HG02973 (cell line): ENCODE data around the gene RNU6-9.
A peak's percentile ranks its signal among the peaks of the same experiment; 100 is the strongest.
"Not testable (repeated sequence)": the region's sequence is repeated elsewhere in the genome, so short reads cannot be mapped to it uniquely, and the experiment has no call there.

Source experiments
- ATAC-seq: cut with Tn5 transposase; IDR thresholded peaks from one replicate; pipeline ENCODE4 v1.9.1; 2021; ENCODE audit warnings: moderate library complexity; ENCODE audit not compliant: unreplicated experiment

Gene RNU6-9

DNA sequence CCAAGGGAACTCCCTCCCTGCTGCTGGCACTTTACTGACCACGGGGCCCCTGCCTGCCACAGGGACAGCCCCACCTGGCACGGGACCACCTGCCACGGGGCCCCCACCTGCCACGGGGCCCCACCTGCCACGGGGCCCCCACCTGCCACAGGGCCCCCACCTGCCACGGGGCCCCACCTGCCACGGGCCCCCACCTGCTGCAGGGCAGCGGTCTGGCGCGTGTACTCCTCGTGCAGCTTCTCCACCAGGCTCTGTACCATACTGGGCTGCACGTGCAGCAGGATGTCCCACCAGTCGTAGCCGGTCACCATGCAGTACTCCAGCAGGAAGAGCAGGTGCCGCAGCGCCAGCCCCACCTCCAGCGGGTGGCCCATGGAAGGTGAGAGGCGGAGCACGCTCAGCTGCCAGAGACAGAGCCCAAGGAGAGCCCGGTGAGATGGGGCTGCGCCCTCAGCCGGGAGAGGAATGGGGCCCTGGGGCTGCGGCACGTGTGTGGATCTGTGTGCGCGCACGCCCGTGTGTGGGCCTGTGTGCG, 16.4 kb upstream of the RNU6-9 start:
- ATAC-seq = no peak

DNA sequence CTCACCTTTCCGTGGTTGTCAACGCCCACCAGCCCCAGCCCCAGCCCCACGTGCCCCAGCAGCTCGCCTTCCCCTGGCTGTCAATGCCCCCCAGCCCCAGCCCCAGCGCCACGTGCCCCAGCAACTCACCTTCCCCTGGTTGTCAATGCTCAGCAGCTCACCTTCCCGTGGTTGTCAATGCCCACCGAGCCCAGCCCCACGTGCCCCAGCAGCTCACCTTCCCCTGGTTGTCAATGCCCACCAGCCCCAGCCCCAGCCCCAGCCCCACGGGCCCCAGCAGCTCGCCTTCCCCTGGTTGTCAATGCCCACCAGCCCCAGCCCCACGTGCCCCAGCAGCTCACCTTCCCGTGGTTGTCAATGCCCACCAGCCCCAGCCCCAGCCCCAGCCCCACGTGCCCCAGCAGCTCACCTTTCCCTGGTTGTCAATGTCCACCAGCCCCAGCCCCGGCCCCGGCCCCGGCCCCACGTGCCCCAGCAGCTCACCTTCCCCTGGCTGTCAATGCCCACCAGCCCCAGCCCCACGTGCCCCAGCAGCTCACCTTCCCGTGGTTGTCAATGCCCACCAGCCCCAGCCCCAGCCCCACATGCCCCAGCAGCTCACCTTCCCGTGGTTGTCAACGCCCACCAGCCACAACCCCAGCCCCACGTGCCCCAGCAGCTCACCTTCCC, 15.2 kb upstream of the RNU6-9 start:
- ATAC-seq = not testable (repeated sequence)

DNA sequence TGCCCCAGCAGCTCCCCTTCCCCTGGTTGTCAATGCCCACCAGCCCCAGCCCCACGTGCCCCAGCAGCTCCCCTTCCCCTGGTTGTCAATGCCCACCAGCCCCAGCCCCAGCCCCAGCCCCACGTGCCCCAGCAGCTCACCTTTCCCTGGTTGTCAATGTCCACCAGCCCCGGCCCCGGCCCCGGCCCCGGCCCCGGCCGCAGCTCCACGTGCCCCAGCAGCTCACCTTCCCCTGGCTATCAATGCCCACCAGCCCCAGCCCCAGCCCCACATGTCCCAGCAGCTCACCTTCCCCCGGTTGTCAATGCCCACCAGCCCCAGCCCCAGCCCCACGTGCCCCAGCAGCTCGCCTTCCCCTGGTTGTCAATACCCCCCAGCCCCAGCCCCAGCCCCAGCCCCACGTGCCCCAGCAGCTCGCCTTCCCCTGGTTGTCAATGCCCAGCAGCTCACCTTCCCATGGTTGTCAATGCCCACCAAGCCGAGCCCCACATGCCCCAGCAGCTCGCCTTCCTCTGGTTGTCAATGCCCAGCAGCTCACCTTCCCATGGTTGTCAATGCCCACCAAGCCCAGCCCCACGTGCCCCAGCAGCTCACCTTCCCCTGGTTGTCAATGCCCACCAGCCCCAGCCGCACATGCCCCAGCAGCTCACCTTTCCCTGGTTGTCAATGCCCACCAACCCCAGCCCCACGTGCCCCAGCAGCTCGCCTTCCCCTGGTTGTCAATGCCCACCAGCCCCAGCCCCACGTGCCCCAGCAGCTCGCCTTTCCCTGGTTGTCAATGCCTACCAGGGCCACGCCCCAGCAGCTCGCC, 14.3 kb upstream of the RNU6-9 start:
- not testable (repeated sequence) for ATAC-seq

GRCh38 chr19:879711-880438, 13.4 kb upstream of the RNU6-9 start:
- no peak for ATAC-seq

- ATAC-seq = no peak
Observed at GRCh38 chr19:881385-882071, 11.8 kb upstream of the RNU6-9 start.

GRCh38 chr19:882871-883497, 10.3 kb upstream of the RNU6-9 start:
- no peak for ATAC-seq

- ATAC-seq = no peak
Observed at GRCh38 chr19:883661-884211, 9.5 kb upstream of the RNU6-9 start.

- no peak for ATAC-seq
Observed at GRCh38 chr19:884420-885211, 8.7 kb upstream of the RNU6-9 start.

- ATAC-seq = no peak
Observed at GRCh38 chr19:885536-886224, 7.6 kb upstream of the RNU6-9 start.

DNA sequence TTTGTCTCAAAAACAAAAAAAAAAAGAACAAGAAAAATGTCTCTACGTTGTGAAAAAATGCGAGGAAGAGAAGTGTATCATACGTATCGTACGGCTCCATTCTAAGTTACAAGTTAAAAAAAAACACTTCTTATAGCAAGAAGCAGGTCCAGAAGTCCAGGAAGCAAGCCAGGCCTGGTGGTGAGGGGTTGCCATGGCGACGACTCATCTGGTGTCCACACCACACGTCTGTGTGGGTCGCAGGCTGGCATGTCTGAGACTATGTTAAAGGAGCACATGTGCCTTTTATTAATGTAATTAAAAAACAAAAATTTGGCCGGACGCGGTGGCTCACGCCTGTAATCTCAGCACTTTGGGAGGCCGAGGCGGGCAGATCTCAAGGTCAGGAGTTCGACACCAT, 6.2 kb upstream of the RNU6-9 start:
- no peak for ATAC-seq

DNA sequence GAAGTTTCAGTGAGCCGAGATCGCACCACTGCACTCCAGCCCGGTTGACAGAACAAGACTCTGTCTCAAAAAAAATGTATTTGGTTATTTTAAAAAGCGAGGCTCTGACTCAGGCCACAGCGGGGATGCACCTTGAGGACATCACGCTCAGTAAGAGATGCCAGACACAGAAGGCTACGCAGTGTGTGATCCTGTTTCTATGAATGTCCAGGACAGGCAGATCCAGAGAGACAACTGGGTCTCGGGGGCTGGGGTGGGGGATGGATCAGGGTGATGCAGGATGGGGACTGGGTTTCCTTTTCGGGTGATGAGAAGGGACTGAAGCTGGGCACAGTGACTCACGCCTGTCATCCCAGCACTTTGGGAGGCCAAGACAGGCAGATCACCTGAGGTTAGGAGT, 5.7 kb upstream of the RNU6-9 start:
- ATAC-seq = no peak

DNA sequence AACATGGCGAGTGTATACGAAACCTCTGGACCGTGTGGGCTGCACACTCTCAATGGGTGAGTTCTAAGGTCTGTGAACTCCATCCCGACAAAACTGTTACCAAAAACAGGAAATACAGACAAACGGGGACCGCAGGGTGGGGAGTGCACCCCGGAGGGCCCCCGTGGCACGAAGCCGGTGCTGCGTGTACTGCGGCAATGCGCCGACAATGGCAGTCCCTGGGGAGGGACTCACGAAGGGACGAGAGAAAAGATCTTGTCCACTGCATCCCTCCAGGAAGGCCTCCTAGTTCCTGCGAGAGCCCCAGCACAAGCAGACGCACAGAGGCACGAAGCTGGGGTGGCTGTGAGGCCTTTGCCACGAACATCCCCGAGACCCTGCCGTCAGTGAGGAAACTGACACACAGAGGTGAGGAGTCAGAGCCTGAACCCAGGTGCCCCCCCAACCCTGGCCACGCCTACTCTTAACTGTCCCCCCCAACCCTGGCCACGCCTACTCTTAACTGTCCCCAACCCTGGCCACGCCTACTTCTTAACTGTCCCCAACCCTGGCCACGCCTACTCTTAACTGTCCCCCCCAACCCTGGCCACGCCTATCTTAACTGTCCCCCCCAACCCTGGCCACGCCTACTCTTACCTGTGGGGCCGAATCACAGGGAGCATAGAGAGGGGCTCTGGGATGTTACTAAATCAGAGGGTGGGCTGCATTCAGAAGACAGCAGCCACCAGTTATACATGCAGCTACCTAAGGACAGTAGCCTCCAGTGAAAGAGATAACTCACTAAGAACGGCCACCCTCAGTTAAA, 4.5 kb upstream of the RNU6-9 start:
- ATAC-seq = no peak

- no peak for ATAC-seq
Observed at GRCh38 chr19:889662-890295, 3.5 kb upstream of the RNU6-9 start.

GRCh38 chr19:890831-891230, 2.5 kb upstream of the RNU6-9 start:
- no peak for ATAC-seq

- ATAC-seq = not testable (repeated sequence)
Observed at GRCh38 chr19:891421-892200, 1.7 kb upstream of the RNU6-9 start.

DNA sequence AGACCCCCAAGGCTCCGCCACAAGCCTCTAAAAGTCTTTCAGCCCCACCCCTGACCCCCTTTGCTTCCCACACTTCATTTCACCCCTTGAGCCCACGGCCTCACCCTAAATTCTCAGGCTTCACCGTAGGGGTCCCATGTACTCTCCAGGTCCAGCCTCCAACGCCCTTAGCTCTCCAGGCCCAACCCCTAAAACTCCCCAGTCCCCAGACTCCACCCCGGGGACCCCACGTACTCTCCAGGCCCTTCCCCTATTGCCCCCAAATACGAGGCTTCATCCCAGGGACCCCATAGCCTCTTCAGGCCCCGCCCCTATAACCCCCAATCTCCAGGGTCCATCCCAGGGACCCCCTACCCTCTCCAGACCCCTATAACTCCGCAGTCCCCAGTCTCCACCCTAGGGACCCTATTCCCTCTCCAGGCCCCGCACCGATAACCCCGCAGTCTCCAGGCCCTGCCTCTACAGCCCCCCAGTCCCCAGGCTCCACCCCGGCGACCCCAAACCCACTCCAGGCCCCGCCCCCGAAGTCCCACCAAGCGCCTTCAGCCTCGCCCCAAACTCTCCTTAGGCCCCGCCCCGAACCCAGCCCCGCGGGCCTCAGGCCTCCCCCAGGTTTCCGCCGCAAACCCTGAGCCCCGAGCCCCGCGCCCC, 916 bp upstream of the RNU6-9 start:
- ATAC-seq = peak; percentile 9
